A549 (cell line): ENCODE results near the gene ENTPD8. TPM values are rescaled to one million over a fixed set of nuclear protein-coding genes. Genes with fewer than 3 reads are reported as not detected.
"Not testable (repeated sequence)": the region's sequence is repeated elsewhere in the genome, so short reads cannot be mapped to it uniquely, and the experiment has no call there.

Experiments used
- ATAC-seq, 2 experiments: fragments of 200-7000 bp in 1 of 2; fragments of >200 bp in 1 of 2; cut with Nextera tagmentation in 1 of 2; cut with Tn5 transposase in 1 of 2; 3 replicates each; pipeline versions ENCODE4 v1.8.0 to v1.9.1; 2018 to 2020; ENCODE audit warnings: mild to moderate bottlenecking in 1 of 2, moderate library complexity in 1 of 2
- CTCF ChIA-PET: fragments of 300-600 bp; sonication (Branson Sonifier 250); formaldehyde crosslinking; extraction: SDS; loops from one replicate; lab custom pipeline; 2021; ENCODE audit warnings: antibody characterized with exemption, inconsistent platforms; lab: Yijun Ruan, JAX
- POLR2A ChIA-PET: fragments of 350-600 bp; formaldehyde crosslinking; extraction: SDS; loops from one replicate; lab custom pipeline; 2021; ENCODE audit warnings: antibody characterized with exemption, inconsistent platforms; lab: Yijun Ruan, JAX
- DNase-seq, 2 experiments: peaks; one replicate each; pipeline versions ENCODE4 v3.0.0 to v3.0.0-alpha.2; 2011 to 2016; ENCODE audit warnings: low read depth in 1 of 2, low spot score in 1 of 2
- FAIRE-seq: peaks from 2 replicates; lab custom pipeline; 2011; peaks lifted over from hg19 to GRCh38; lab: Jason Lieb, UNC
- H3K27ac ChIP-seq, 2 experiments: fragments of >200 bp; sonication (Bioruptor Twin); formaldehyde crosslinking; 3 replicates each; pipeline ENCODE4 v1.5.1; 2016 to 2017
- H3K4me1 ChIP-seq: fragments of >200 bp; sonication (Bioruptor Twin); formaldehyde crosslinking; 3 replicates; pipeline ENCODE4 v1.6.1; 2016
- H3K4me2 ChIP-seq: fragments of >200 bp; sonication (Bioruptor Twin); formaldehyde crosslinking; 3 replicates; pipeline ENCODE4 v1.6.1; 2016
- H3K4me3 ChIP-seq: fragments of >200 bp; sonication (Bioruptor Twin); formaldehyde crosslinking; 3 replicates; pipeline ENCODE4 v1.5.1; 2016
- H3K9me3 ChIP-seq: fragments of >200 bp; sonication (Bioruptor Twin); formaldehyde crosslinking; 3 replicates; pipeline ENCODE4 v1.6.1; 2016
- CBX2 ChIP-seq: fragments of 200-600 bp; sonication (generic); IDR thresholded peaks from 2 replicates; pipeline ENCODE4 v1.6.1; 2016; ENCODE audit warnings: low read depth, mild to moderate bottlenecking, borderline replicate concordance
- CHD4 ChIP-seq: fragments of 200-600 bp; sonication (generic); IDR thresholded peaks from 2 replicates; pipeline ENCODE4 v1.6.1; 2016; ENCODE audit warnings: antibody characterized with exemption, mild to moderate bottlenecking, borderline replicate concordance
- EHMT2 ChIP-seq: fragments of 200-600 bp; sonication (generic); IDR thresholded peaks from 2 replicates; pipeline ENCODE4 v1.6.1; 2016; ENCODE audit warnings: antibody characterized with exemption, low read depth, mild to moderate bottlenecking, moderate library complexity
- ESRRA ChIP-seq: fragments of 150-350 bp; IDR thresholded peaks from 2 replicates; pipeline ENCODE4 v1.6.1; 2014; ENCODE audit warnings: mild to moderate bottlenecking, low read length, borderline replicate concordance
- FOXS1 ChIP-seq: fragments of 250-450 bp; sonication (Bioruptor Pico); IDR thresholded peaks from 2 replicates; pipeline ENCODE4 v1.5.0; 2020; ENCODE audit warnings: mild to moderate bottlenecking, moderate library complexity
- GATA3 ChIP-seq: IDR thresholded peaks from 2 replicates; pipeline ENCODE4 v1.6.1; 2012; ENCODE audit warnings: borderline replicate concordance
- HES2 ChIP-seq: fragments of >200 bp; sonication (Bioruptor Twin); formaldehyde crosslinking; IDR thresholded peaks from 2 replicates; pipeline ENCODE4 v1.6.1; 2016
- HOXA7 ChIP-seq: fragments of 250-450 bp; sonication (Bioruptor Pico); IDR thresholded peaks from 2 replicates; pipeline ENCODE4 v1.5.0; 2020; ENCODE audit warnings: mild to moderate bottlenecking, moderate library complexity
- MAX ChIP-seq: IDR thresholded peaks from 2 replicates; pipeline ENCODE4 v1.6.1; 2012
- MYC ChIP-seq: IDR thresholded peaks from 2 replicates; pipeline ENCODE4 v1.6.1; 2012; ENCODE audit warnings: mild to moderate bottlenecking, inconsistent platforms, low read length, improper control_type of control experiment, borderline replicate concordance
- PBX3 ChIP-seq: IDR thresholded peaks from 2 replicates; pipeline ENCODE4 v1.6.1; 2012
- RAD21 ChIP-seq, 2 experiments: fragments of >200 bp in 1 of 2; sonication (Bioruptor Twin) in 1 of 2; formaldehyde crosslinking in 1 of 2; IDR thresholded peaks in 1 of 2; conservative IDR thresholded peaks in 1 of 2; 2 replicates in 1 of 2; 3 replicates in 1 of 2; pipeline ENCODE4 v1.6.1; 2012 to 2018; ENCODE audit warnings: inconsistent platforms in 1 of 2
- RARB ChIP-seq: fragments of 250-450 bp; sonication (Bioruptor Pico); IDR thresholded peaks from 2 replicates; pipeline ENCODE4 v1.8.0; 2021; ENCODE audit warnings: mild to moderate bottlenecking, moderate library complexity
- RCOR1 ChIP-seq: fragments of 150-350 bp; IDR thresholded peaks from 2 replicates; pipeline ENCODE4 v1.6.1; 2014; ENCODE audit warnings: antibody characterized with exemption, low read length, low read depth
- REST ChIP-seq: fragments of 200-600 bp; sonication (generic); IDR thresholded peaks from 2 replicates; pipeline ENCODE4 v1.6.1; 2016; ENCODE audit warnings: antibody characterized with exemption, mild to moderate bottlenecking, moderate library complexity
- RNF2 ChIP-seq: fragments of 200-600 bp; sonication (generic); IDR thresholded peaks from 2 replicates; pipeline ENCODE4 v1.6.1; 2016; ENCODE audit warnings: low read depth, mild to moderate bottlenecking, antibody characterized with exemption, moderate library complexity, borderline replicate concordance
- SREBF2 ChIP-seq: fragments of 450-650 bp; IDR thresholded peaks from 2 replicates; pipeline ENCODE4 v1.6.1; 2014; ENCODE audit warnings: mild to moderate bottlenecking, moderate library complexity
- ZC3H11A ChIP-seq: fragments of 450-650 bp; IDR thresholded peaks from 2 replicates; pipeline ENCODE4 v1.6.1; 2014; ENCODE audit warnings: antibody characterized with exemption, mild to moderate bottlenecking
- ZFP36 ChIP-seq: fragments of 450-650 bp; IDR thresholded peaks from 2 replicates; pipeline ENCODE4 v1.6.1; 2014; ENCODE audit warnings: borderline replicate concordance; ENCODE audit not compliant: partially characterized antibody
- WGBS: methylation state at CpG from one replicate; pipeline ENCODE4 v1.1.6; 2017; ENCODE audit errors: missing lambda C conversion rate; 5-methylcytosine and 5-hydroxymethylcytosine counted together
- polyA plus RNA-seq, 4 experiments: library from polyadenylated mRNA; depleted of rRNA in 3 of 4; stranded (reverse); fragments of >200 nt; fragmentation: RNase III in 1 of 4; extraction: RNeasy Plus Mini Kit Qiagen cat#74134 plus additional on column Dnase treatment in 1 of 4; gene quantifications; 2 replicates in 3 of 4; 3 replicates in 1 of 4; pipeline ENCODE4 v1.2.3, GENCODE V29; 2011 to 2017

The ENTPD8 gene
- polyA plus RNA-seq, 2 of the 4 experiments (the other 2 are of a cell fraction) = 0.18 to 0.36 TPM

GRCh38 chr9:137411260-137411644 is 29.9 kb downstream of the ENTPD8 start:
- DNase-seq (no peak), ATAC-seq (peak; percentile 9 to 14; a peak in 4 of 6 replicates), FAIRE-seq (no peak)
- Histone ChIP-seq H3K4me1 (peaks cover 36% of the 10 kb centered on the region), H3K4me2 (peak overlapping the region; percentile 87), H3K27ac (peak overlapping the region; percentile 86 to 98), H3K9me3 (no peaks in the 10 kb centered on the region), H3K4me3 (peak overlapping the region; percentile 32)
- CTCF ChIA-PET = interaction anchor here (1.0 to 6.8 kb wide), 3 partner anchors 12 to 108 kb away, joined by 3 to 51 read pairs (median 48); partner anchors contain the start of genes EXD3, NOXA1 and NRARP
- WGBS = 17% methylated on average over 11 of the region's 17 CpGs
- POLR2A ChIA-PET = interaction anchor here (2.6 kb wide), 1 partner anchor 12 kb away, joined by 13 read pairs; the partner anchor contains the start of genes EXD3 and NOXA1
- no peak for TF ChIP-seq RCOR1
- TF ChIP-seq HES2 = no peak
- no peak for TF ChIP-seq EHMT2
- TF ChIP-seq MYC = no peak
- TF ChIP-seq ESRRA = no peak
- no peak for TF ChIP-seq RAD21 (conservative IDR thresholded peaks at IDR 0.05 in 1 of 2, IDR thresholded peaks at IDR 0.05 in 1 of 2)
- TF ChIP-seq PBX3 = no peak
- no peak for TF ChIP-seq ZC3H11A
- no peak for TF ChIP-seq CBX2
- TF ChIP-seq SREBF2 = no peak
- TF ChIP-seq HOXA7 (CRISPR knock-in tag) = no peak
- TF ChIP-seq CHD4 = no peak
- no peak for TF ChIP-seq FOXS1 (CRISPR knock-in tag)

- Histone ChIP-seq H3K4me3 (peak overlapping the region; percentile 32; the same call in 2 of the 3 replicates), H3K9me3 (no peaks in the 10 kb centered on the region), H3K27ac (peak overlapping the region; percentile 86 to 98), H3K4me1 (peaks cover 36% of the 10 kb centered on the region), H3K4me2 (peak overlapping the region; percentile 87)
- no peak for DNase-seq
- no peak for ATAC-seq
- ChIA-PET CTCF (interaction anchor here (0.5 to 6.8 kb wide), 4 partner anchors 12 to 108 kb away, joined by 3 to 51 read pairs (median 26); partner anchors contain the start of genes EXD3, NOXA1 and NRARP), POLR2A (interaction anchor here (2.6 kb wide), 1 partner anchor 12 kb away, joined by 13 read pairs; the partner anchor contains the start of genes EXD3 and NOXA1)
- TF ChIP-seq GATA3 (no peak), RARB (CRISPR knock-in tag) (no peak), ZFP36 (no peak), RNF2 (no peak), MAX (no peak), REST (no peak)
- no peak for FAIRE-seq
- 93% methylated on average over 5 of the region's 15 CpGs for WGBS
Observed at GRCh38 chr9:137410891-137411249, 30.3 kb downstream of the ENTPD8 start.

- 85% methylated on average over 16 of the region's 18 CpGs for WGBS
- Histone ChIP-seq H3K4me2 (peak overlapping the region; percentile 87), H3K4me1 (peaks cover 40% of the 10 kb centered on the region), H3K27ac (peak overlapping the region in 1 of 2 experiments; percentile 98; a peak in 4 of 6 replicates)
- POLR2A ChIA-PET = interaction anchor here (0.7 to 2.4 kb wide), 2 partner anchors 64 to 109 kb away, joined by 4 to 13 read pairs; partner anchors contain the start of gene NRARP
- not testable (repeated sequence) for H3K9me3 ChIP-seq, DNase-seq, FAIRE-seq, H3K4me3 ChIP-seq, ATAC-seq
- CTCF ChIA-PET = interaction anchor here (0.5 to 6.8 kb wide), 7 partner anchors 13 to 624 kb away, joined by 3 to 51 read pairs (median 3); partner anchors contain the start of genes EXD3, NOXA1 and NRARP
Observed at GRCh38 chr9:137410236-137410890, 30.8 kb downstream of the ENTPD8 start.
